Ishikawa (cell line): ENCODE measurements around the gene MED16.

Experiments
- CEBPB ChIP-seq: IDR thresholded peaks from 2 replicates; pipeline ENCODE4 v1.6.1; 2012
- EP300 ChIP-seq: IDR thresholded peaks from 2 replicates; pipeline ENCODE4 v1.6.1; 2012; ENCODE audit warnings: borderline replicate concordance

- no peak for TF ChIP-seq EP300
- no peak for TF ChIP-seq CEBPB
Observed at GRCh38 chr19:875265-875879, 17.6 kb downstream of the MED16 start.
